GM19463 (cell line): ENCODE data around the gene MYH15.

ENCODE experiments used
- ATAC-seq: cut with Tn5 transposase; IDR thresholded peaks from one replicate; pipeline ENCODE4 v1.9.1; 2021; ENCODE audit warnings: mild to moderate bottlenecking, moderate library complexity; ENCODE audit not compliant: unreplicated experiment

Gene MYH15

GRCh38 chr3:108416111-108416869, 94.1 kb downstream of the MYH15 start:
- no peak for ATAC-seq

GRCh38 chr3:108415661-108416060, 94.7 kb downstream of the MYH15 start:
- no peak for ATAC-seq

GRCh38 chr3:108414007-108414406, 96.4 kb downstream of the MYH15 start:
- ATAC-seq: no peak

GRCh38 chr3:108412121-108412750, 98.2 kb downstream of the MYH15 start:
- no peak for ATAC-seq

GRCh38 chr3:108410531-108410984, 99.8 kb downstream of the MYH15 start:
- ATAC-seq: no peak

GRCh38 chr3:108409800-108410178, 100.6 kb downstream of the MYH15 start:
- no peak for ATAC-seq

GRCh38 chr3:108408883-108409799, 101.3 kb downstream of the MYH15 start:
- ATAC-seq: no peak

- no peak for ATAC-seq
These were observed 102.5 kb downstream of the MYH15 start for GRCh38 chr3:108407886-108408285.

- ATAC-seq: peak; percentile 97
These were observed 103.7 kb downstream of the MYH15 start for GRCh38 chr3:108406661-108407206.

- no peak for ATAC-seq
These were observed 104.2 kb downstream of the MYH15 start for GRCh38 chr3:108406063-108406660.

- ATAC-seq: no peak
These were observed 106.0 kb downstream of the MYH15 start for GRCh38 chr3:108404368-108404767.

GRCh38 chr3:108403686-108404345, 106.6 kb downstream of the MYH15 start:
- no peak for ATAC-seq

GRCh38 chr3:108403198-108403597, 107.2 kb downstream of the MYH15 start:
- no peak for ATAC-seq

- no peak for ATAC-seq
These were observed 108.6 kb downstream of the MYH15 start for GRCh38 chr3:108401836-108402235.

- no peak for ATAC-seq
These were observed 111.9 kb downstream of the MYH15 start for GRCh38 chr3:108398510-108398909.

GRCh38 chr3:108396336-108396735, 114.1 kb downstream of the MYH15 start:
- ATAC-seq: no peak

- no peak for ATAC-seq
These were observed 115.8 kb downstream of the MYH15 start for GRCh38 chr3:108394563-108394962.

GRCh38 chr3:108394016-108394415, 116.4 kb downstream of the MYH15 start:
- ATAC-seq: no peak

GRCh38 chr3:108393128-108393900, 117.1 kb downstream of the MYH15 start:
- ATAC-seq: no peak
